Cerebellar nuclear complex (tissue), 1 donor: ENCODE measurements around the gene SLC35G2.
A peak's percentile ranks its signal among the peaks of the same experiment; 100 is the strongest.
"Not testable (repeated sequence)": the region's sequence is repeated elsewhere in the genome, so short reads cannot be mapped to it uniquely, and the experiment has no call there.

Experiments
- DNase-seq, 2 experiments: peaks; one replicate each; lab custom pipeline; 2025; lab: John Stamatoyannopoulos, UW

SLC35G2 gene

GRCh38 chr3:136835089-136835812 is 16.3 kb downstream of the SLC35G2 start:
- DNase-seq = no peak

DNA sequence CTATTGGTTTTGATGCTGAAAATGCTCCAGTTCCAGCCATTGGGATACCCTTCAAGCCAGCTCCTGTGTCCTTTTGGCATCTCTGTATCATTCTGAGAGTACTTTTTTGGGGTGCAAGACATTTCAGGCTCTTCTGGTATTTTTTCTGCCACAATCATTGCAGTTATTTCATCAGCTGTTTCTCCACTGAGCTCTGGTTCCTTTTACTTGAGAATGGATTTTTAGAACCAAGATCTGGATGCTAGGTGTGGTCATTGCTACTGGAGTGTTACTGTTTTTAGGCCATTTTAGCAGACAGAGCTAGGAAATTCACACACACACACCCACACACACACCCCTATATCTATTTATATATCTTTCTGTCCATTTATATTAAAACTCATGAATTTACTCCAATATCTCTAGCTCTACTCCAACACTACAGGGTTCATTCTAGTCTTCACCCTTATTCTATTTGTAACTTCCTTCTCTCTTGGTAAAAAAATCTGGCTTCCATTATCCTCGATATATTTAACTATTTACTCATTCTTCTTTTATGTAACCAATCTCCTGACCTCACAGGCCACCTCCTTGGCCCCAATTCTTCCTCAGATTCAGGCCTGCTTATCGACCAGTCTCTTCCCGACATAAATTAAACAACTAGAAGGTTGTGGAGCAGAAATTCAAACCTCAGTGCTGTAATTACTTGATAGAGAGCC is 17.0 kb downstream of the SLC35G2 start:
- no peak for DNase-seq

- peak in 1 of 2 experiments; percentile 62 for DNase-seq
Measured at GRCh38 chr3:136836511-136837156, 17.7 kb downstream of the SLC35G2 start.

DNA sequence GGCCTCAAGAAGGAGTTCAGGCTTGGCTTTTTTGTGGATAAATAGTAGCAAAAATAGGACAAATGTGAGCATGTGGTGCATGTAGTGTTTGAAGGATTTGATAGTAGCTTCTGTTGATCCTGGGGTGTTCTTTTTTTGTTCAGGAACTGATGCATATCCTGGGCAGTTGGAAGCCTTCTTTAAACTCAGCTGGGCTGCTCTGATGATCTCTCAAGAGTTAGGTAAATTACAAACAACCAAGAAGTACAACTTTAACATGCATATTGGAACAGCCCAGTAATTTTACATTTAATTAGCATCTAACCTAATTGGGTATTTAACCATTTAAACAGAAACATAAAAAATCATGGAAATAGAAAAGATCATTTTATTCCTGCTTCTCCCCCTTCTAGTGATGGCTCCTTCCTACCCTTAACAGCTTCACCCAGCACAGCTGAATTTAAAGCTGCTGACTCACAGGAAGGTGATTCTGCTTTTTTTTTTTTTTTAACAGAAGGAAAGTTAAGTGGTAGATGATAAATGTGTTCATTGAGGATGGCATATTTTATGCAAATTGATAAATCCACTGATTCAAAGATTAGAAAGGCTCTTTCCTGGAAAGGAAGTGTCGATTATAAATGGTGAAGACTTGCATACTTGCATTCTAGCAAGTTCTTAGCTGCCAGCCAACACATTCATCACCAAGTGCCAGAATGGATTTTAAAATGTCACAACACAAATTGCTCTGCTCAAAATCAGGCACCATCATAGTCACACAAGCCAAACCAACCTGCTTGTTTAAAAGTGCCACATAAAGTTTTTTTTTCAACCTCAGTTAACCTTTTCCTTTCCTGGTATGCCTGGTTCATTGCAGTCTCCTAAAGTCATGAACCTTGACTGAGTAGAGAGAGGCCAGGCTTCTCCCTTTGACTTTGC is 20.0 kb downstream of the SLC35G2 start:
- peak in 1 of 2 experiments; percentile 15 for DNase-seq

DNA sequence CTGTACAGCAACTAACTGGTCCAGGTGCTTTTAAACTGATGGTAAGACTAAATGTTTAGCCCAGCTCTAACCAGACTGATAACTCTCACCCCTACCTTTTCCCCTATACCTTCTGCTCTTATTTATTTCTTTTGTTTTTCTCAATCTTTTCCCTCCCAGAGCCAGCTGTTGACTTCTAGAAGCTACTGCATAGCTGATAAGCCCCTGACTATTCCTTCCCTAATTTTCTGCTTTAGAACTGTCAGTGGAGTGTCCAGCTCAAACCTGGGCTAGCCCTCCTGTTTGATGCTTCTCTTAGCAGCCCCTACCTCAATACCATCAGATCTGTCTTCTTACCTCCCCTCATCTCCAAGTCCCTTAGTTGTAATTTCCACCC is 20.6 kb downstream of the SLC35G2 start:
- DNase-seq = no peak

DNA sequence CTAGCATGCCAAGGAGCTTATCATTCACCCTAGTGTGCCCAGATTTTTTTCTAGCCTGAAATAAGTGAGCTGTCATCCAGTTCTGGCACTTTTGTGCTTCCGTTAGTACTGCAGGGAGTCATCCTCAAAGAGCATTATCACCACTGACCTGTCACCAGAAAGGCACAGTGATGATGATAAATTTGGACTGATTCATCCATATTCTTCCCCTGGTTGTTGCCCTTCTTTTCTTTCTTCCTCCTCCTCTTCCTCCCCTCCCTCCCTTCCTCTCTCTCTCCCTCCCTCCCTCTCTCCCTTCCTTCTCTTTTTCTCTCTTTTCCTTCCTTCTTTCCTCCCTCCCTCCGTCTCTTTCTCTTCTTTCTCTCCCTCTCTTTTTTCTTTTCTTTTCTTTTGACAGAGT is 21.3 kb downstream of the SLC35G2 start:
- DNase-seq = no peak

- DNase-seq = no peak
Measured at GRCh38 chr3:136842294-136842693, 23.4 kb downstream of the SLC35G2 start.

GRCh38 chr3:136844724-136845123 is 25.8 kb downstream of the SLC35G2 start:
- DNase-seq = no peak

DNA sequence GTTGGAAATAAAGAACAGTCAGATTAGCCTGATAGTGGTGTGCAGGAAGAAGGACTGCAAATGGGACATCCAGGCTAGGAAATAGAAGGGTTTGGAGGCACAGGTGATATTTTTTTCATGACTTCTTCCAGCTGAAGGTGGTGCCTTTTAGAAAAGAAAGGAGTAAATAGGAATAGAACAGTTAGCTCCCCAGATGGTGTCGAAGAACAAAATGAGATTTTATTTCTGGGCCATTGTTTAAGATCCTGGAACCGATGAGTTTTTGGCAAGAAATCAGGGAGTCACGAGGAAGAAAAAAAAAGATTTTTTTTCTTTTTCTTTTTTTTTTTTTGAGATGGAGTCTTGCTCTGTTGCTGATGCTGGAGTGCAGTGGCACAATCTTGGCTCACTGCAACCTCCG is 33.3 kb downstream of the SLC35G2 start:
- DNase-seq = no peak

DNA sequence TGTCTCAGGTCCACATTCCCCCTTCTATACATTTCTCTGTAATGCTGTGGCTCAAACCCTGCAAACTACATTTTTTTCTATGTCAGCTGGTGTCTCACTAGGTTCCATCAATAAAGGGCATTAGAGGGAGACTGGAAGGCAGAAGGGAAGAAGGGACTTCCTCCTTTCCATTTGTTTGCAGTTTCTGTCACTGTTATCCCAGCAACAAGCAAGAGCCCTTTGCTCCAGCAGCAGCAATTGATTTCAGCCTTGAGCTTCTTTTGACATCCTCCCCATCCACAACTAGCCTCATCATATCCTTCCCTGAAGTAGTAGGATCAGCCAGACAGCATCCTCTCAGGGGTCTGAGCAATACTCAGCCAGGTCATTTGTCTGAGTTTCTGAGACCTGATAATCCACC is 37.7 kb downstream of the SLC35G2 start:
- no peak for DNase-seq

- DNase-seq = no peak
Measured at GRCh38 chr3:136858381-136858780, 39.5 kb downstream of the SLC35G2 start.

GRCh38 chr3:136860541-136860940 is 41.6 kb downstream of the SLC35G2 start:
- DNase-seq = no peak

- peak; percentile 87 to 93 for DNase-seq
Measured at GRCh38 chr3:136861890-136862616, 43.1 kb downstream of the SLC35G2 start, which contains the start of gene NCK1. Gene NCK1, plus strand, starts transcription at chr3:136862208. Its CDS starts 65,794 bp downstream, at chr3:136928002.

DNA sequence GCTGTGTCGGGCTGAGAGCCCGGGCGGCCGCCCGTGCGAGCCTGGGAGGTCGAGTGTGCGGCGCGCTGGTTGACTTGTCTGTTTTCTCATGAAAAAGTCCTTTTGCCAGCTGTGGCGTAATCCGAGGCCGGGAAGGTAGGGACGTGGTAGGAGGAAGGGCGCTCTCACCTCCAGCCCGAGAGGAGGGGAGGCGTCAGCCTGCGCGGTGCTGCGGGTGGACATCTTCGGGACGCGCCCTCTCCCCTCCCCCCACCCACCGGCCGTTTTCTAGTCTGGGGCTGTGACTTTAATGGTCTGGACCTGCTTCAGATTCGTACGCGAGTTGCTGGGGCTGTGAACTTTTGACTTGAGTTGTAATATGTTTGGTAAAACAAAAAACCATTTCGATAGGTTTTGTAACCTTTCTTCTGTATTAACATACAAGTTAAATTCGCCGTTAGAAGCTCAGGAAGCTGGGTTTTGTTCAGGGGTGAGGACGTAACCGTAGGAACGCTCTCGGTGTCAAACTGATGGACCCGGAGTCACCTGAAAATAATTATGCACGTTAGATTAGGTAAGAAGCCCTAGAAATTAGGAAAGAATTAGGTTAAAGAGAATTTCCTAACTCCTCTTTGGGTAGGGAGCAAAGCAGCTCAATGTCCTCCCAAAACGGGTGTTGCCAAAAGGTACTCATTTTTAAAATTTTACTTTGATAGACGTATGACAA is 43.8 kb downstream of the SLC35G2 start:
- DNase-seq = no peak

- DNase-seq = no peak
Measured at GRCh38 chr3:136869282-136869681, 50.4 kb downstream of the SLC35G2 start.

DNA sequence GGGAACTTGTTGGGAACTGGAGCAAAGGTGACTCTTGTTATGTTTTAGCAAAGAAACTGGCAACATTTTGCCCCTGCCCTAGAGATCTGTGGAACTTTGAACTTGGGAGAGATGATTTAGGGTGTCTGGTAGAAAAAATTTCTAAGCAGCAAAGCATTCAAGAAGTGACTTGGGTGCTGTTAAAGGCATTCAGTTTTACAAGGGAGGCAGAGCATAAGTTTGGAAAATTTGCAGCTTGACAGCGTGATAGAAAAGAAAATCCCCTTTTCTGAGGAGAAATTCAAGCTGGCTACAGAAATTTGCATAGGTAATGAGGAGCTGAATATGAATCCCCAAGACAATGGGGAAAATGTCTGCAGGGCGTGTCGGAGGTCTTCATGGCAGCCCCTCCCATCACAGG is 53.3 kb downstream of the SLC35G2 start:
- DNase-seq = not testable (repeated sequence)

GRCh38 chr3:136879510-136879909 is 60.6 kb downstream of the SLC35G2 start:
- DNase-seq = not testable (repeated sequence)

- no peak for DNase-seq
Measured at GRCh38 chr3:136882571-136882970, 63.6 kb downstream of the SLC35G2 start.

DNA sequence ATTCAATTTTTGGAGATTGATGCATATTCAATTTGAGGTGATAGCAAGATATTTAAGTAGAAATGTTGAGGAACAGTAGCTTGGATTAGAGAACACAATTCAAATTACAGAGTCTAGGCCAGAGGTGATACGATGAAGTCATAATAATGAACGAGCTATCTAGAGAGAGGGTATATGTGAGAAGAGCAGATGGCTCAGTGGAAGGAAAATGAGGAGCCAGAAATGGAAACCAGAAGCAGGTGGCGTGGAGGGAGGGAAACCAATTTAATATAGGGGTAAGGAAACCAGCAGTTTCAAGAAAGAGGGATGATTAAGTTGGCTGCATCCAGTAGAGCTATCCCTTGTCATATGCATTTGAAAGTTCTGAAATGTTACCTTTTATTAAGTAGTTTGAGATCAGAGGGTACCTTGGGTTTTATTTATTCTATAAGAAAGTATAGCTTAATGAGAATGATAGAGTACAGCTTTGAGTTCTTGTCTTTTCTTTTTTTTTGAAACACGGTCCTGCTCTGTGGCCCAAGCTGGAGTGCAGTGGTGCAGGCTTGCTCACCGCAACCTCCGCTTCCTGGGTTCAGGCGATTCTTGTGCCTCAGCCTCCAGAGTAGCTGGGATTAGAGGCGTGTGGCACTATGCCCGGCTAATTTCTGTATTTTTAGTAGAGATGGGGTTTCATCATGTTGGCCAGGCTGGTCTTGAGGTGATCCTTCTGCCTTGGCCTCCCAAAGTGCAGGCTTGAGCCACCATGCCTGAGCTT is 65.2 kb downstream of the SLC35G2 start:
- no peak for DNase-seq
